SU-DHL-6 (cell line): ENCODE measurements around the gene CSF1R.

ENCODE experiments used
- CTCF ChIP-seq: fragments of 200-600 bp; sonication (generic); IDR thresholded peaks from one replicate; pipeline ENCODE4 v1.5.1; 2017; ENCODE audit warnings: antibody characterized with exemption, mild to moderate bottlenecking, low read length, moderate library complexity; ENCODE audit not compliant: insufficient read depth, poor library complexity, severe bottlenecking
- EZH2phosphoT487 ChIP-seq: fragments of 200-600 bp; sonication (generic), shearing (Covaris generic); conservative IDR thresholded peaks from 2 replicates; pipeline ENCODE4 v1.6.1; 2018; ENCODE audit warnings: mild to moderate bottlenecking, antibody characterized with exemption, low read length, moderate library complexity, mixed read lengths

GRCh38 chr5:150057511-150057910 lies 28.8 kb downstream of the CSF1R start:
- TF ChIP-seq CTCF: no peak
- TF ChIP-seq EZH2phosphoT487: no peak
